GM18907 (cell line): ENCODE measurements around the gene HSPH1.
A peak's percentile ranks its signal among the peaks of the same experiment; 100 is the strongest.
"Not testable (repeated sequence)": the region's sequence is repeated elsewhere in the genome, so short reads cannot be mapped to it uniquely, and the experiment has no call there.

Experiments used
- ATAC-seq: cut with Tn5 transposase; IDR thresholded peaks from one replicate; pipeline ENCODE4 v1.9.1; 2021; ENCODE audit warnings: mild to moderate bottlenecking, moderate library complexity; ENCODE audit not compliant: unreplicated experiment

Gene HSPH1

DNA sequence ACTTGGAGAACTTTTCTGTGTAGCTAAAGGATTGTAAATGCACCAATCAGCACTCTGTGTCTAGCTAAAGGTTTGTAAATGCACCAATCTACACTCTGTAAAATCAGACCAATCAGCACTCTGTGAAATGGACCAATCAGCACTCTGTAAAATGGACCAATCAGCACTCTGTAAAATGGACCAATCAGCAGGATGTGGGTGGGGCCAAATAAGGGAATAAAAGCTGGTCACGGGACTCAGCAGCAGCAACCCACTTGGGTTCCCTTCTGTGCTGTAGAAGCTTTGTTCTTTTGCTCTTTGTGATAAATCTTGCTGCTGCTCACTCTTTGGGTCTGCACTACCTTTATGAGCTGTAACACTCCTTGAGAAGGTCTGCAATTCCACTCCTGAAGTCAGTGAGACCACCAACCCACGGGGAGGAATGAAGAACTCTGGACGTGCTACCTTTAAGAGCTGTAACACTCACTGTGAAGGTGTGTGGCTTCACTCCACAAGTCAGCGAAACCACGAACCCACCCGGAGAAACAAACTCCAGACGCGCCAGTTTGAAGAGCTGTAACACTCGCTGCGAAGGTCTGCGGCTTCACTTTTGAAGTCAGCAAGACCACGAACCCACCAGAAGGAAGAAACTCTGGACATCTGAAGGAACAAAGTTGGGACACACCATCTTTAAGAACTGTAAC, 16.2 kb upstream of the HSPH1 start:
- not testable (repeated sequence) for ATAC-seq

DNA sequence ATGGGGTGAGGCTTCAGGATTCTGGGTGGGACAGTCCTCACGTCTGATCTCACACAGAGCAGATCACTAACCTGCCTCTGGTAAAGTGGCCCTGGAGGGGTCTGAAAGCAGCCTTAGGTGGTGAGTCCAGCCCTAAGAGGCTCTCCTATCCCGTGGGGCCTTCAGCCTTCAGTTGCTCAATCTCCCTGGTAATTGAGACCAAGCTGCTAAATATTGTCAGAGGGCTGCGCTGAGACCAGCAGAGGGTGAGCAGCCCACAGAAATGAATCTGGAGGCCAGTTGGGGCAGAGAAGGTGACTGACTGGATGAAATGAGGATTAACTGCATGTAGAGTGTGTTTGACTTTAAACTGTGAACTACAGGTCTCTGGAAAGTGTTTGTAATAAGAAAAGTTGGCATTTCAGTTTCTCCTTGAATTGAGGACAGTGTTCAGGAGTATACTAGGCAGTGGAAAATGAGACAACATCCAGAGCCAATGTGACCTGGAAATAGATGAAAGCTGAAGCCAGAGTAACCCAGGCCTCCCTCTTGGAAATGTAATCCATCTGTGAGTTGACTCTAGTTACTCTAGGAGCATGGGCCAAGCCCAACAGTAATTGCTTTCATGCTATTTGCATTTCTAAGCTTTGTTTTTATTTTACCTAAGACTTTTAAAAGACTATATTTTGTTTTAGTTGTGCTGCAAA, 14.3 kb upstream of the HSPH1 start:
- no peak for ATAC-seq

DNA sequence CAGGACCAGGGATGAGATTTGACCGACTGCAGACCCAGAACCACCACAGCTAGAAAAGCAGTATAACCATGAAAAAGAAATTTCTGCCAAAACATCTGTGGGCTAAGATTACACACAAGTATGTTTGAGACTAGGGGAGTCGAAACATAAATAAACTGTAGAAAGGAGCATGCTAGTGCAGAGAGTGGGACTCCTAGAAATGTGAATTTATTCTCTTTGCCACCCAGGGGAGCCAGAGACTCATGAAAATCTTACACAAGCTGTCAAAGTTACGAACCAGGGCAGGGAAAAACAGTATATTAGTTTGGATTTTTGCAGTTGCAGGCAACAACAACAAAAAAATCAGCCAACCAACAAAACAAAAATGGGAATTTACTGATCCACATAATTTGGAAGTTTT, 12.3 kb upstream of the HSPH1 start:
- ATAC-seq = no peak

DNA sequence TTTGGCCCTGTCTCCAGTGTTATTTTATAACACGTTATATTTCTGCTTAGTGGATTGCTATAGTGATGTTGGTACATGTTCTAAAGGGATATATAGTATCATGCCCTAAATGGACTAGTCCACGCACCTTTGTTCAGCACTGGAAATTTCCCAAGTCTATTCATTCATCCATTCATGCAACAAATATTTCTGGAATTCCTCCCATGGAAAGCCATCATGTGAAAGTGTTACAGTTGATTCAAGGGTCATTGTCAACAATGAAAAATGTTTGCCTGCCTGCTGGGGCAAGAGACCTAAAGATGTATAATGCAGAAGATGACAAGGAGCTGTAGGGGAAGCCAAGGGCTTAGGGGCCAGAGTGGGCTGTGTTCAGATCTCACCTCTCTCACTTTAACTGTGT, 10.8 kb upstream of the HSPH1 start:
- ATAC-seq = no peak

DNA sequence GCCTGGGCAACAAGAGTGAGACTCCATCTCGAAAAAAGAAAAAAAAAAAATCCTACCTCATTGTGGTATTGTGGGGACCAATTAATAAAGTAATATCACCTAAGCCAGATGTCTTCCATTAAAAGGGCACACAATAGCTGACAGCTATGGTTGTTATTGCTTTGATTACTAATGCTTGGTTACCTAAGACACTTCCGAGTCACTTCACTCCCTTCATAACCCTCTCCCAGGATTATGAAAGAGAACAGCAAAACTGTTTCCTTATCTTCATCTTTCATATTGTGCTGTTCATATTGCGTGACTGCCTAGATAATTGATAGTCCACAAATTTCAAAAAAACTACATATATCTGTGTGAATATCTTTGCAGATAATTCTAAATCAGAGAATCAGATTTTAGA, 10.3 kb upstream of the HSPH1 start:
- ATAC-seq = no peak

DNA sequence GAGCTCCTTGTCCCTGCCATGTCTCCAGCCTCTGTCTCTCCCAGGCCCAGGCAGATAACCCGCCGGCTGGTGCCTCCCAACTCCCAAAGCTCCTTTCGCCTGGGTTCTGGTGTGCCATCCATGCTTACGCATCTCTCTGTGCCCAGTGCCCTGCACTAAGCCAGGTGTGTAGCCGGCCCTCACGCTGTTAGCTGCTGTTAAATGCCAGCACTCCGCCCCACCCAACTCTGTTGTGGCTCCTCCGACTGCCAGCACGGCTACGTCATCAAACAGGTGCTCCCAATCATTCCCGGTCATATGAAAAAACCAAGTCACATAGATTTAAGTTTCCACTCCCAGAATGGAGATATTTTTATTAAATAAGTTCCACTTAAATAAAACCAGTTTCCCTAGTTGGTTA, 7.0 kb upstream of the HSPH1 start:
- ATAC-seq = no peak

DNA sequence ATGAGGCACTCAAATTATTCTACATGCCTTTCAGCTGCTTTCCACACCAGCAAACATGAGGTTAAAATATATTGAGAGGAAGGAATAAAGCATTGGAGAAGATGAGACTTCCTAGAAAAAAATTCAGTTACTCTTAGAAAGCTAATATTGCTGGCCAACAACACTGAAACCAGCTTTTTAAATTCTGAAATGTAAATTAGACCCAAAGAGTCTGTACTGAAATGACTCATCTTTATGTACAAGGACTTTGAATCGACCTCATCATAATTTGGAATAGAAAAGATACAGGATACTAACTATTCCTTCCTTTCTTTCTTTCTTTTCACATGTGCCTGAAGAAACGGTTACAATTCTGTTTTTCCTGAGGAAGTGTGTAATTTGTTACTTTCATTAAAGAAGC, 6.5 kb upstream of the HSPH1 start:
- peak; percentile 53 for ATAC-seq

GRCh38 chr13:31167490-31167889, 5.8 kb upstream of the HSPH1 start:
- ATAC-seq = peak; percentile 76

GRCh38 chr13:31166591-31166990, 4.9 kb upstream of the HSPH1 start:
- no peak for ATAC-seq

- peak; percentile 91 for ATAC-seq
Measured at GRCh38 chr13:31162151-31163008, 676 bp upstream of the HSPH1 start.

GRCh38 chr13:31160857-31161556, 697 bp downstream of the HSPH1 start:
- peak; percentile 28 for ATAC-seq

- ATAC-seq = no peak
Measured at GRCh38 chr13:31159306-31159705, 2.4 kb downstream of the HSPH1 start.

GRCh38 chr13:31154939-31155338, 6.8 kb downstream of the HSPH1 start:
- no peak for ATAC-seq

- no peak for ATAC-seq
Measured at GRCh38 chr13:31151837-31152236, 9.9 kb downstream of the HSPH1 start.

- no peak for ATAC-seq
Measured at GRCh38 chr13:31150315-31150985, 11.3 kb downstream of the HSPH1 start.

GRCh38 chr13:31149604-31150003, 12.1 kb downstream of the HSPH1 start:
- no peak for ATAC-seq

GRCh38 chr13:31145417-31145816, 16.3 kb downstream of the HSPH1 start:
- no peak for ATAC-seq

- no peak for ATAC-seq
Measured at GRCh38 chr13:31138515-31138914, 23.2 kb downstream of the HSPH1 start.

GRCh38 chr13:31136724-31137123, 25.0 kb downstream of the HSPH1 start:
- ATAC-seq = no peak

DNA sequence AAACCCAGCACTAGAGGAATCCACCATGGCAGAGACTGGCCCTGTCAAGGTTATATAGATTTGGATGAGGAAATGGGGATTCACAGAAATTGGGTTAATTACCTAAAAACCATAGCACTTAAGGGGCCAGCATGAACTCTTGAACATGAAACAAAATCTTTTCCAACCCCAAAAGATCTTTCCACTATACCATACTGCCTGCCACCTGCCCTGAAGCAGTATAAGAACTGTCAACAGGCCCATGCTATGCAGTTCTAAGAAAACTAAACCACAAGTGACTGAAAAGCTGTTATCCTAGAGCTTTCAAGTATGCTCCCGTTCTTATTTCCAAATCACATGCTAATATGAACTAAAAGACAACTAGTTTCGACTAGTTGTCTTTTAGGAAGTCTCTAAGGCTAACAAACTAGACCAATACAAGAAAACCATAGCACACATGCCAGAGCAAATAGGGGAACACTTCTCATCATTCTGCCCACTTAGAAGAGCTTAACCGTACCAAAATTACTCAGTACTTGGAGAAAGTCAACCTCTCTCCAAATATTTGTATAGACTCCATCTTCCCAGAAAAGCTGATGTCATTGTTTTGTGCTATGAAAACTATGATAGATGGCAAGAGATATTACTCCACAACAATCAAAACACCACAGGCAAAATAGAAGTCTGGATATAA, 27.5 kb downstream of the HSPH1 start:
- ATAC-seq = no peak
